ENCODE measurements around the gene SEC16B.

DNA sequence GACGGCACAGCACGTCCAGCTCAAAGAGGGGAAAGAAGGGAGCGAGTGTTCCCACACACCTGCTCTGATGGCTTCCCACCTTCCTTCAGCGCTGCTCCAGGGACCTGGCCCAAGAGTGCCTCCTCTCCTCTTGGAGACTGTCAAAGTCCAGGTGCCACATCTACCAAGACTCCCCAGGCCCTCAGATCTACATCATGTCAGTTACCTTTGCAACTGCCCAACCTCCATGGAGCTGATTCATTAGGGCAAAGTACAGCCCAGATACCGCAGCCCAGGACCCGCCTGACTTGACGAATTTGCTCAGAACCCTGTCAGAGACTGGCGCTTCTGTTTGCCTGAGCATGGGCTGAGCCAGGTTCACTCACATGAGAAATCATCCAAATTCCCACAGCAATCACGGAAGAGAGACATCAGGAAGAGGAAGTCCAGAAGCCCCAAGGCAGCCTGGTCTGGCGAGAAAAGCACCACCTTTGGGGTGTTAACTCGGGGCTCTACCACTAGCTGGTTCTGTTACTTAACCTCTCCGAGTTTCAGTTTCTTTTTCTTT lies at the start of gene SEC16B:
- TF ChIP-seq, protein P1, sequence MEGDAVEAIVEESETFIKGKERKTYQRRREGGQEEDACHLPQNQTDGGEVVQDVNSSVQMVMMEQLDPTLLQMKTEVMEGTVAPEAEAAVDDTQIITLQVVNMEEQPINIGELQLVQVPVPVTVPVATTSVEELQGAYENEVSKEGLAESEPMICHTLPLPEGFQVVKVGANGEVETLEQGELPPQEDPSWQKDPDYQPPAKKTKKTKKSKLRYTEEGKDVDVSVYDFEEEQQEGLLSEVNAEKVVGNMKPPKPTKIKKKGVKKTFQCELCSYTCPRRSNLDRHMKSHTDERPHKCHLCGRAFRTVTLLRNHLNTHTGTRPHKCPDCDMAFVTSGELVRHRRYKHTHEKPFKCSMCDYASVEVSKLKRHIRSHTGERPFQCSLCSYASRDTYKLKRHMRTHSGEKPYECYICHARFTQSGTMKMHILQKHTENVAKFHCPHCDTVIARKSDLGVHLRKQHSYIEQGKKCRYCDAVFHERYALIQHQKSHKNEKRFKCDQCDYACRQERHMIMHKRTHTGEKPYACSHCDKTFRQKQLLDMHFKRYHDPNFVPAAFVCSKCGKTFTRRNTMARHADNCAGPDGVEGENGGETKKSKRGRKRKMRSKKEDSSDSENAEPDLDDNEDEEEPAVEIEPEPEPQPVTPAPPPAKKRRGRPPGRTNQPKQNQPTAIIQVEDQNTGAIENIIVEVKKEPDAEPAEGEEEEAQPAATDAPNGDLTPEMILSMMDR (IDR thresholded peaks at IDR 0.05; ENCODE audit: low read depth, low read length, poor library complexity, severe bottlenecking) = no peak
- TF ChIP-seq EZH2phosphoT487 (IDR thresholded peaks at IDR 0.05; ENCODE audit: borderline replicate concordance, low read length) = no peak

Measured in DOHH2 (cell line).